Stimulated activated CD8-positive, alpha-beta memory T cell treated with anti-CD3 and anti-CD28 coated beads, Interleukin-7, amount 100 ng/mL, for 48 hours (primary cell): ENCODE results near the gene NRARP.

Experiments used
- DNase-seq, 2 donors: peaks; one replicate each; pipeline ENCODE4 v3.0.0-alpha.2; 2020; ENCODE audit warnings: low read depth in 1 of 2; ENCODE audit errors: extremely low read depth in 1 of 2

The NRARP gene

DNA sequence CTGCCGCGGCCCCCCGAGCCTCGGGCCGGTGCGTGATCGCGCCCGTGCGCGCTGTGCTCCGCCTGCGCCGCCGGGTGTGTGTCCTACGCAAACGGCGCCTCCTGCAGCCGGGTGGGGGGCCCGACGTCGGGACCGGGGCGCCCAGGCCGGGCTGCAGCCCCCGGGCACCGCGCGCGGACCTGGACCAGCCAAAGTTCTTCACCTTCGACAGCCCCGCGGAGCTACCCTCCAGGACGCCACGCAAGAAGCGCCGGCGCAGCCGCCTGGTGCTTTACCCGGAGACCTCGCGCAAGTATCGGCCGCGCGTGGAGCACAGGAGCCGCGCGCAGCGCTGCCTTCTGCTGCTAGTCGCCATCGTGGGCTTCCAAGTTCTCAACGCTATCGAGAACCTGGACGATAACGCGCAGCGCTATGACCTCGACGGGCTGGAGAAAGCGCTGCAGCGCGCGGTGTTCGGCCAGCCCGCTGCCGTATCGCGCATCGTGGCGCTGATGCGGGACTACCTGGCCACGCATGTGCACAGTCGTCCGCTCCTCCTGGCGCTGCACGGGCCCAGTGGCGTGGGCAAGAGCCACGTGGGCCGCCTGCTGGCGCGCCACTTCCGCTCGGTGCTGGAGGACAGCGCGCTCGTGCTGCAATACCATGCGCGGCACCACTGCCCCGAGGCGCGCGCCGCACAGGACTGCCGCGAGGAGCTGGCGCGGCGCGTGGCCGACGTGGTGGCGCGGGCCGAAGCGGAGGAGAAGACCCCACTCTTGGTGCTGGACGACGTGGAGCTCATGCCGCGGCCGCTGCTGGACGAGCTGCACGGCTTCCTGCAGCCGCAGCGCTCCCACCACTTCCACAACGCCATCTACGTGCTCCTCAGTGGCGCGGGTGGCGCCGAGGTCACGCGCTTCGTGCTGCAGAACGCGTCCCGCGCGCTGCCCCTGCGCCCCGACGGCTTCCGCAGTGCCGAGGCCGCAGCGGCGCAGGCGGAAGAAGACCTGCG, 23.1 kb downstream of the NRARP start:
- DNase-seq = no peak

DNA sequence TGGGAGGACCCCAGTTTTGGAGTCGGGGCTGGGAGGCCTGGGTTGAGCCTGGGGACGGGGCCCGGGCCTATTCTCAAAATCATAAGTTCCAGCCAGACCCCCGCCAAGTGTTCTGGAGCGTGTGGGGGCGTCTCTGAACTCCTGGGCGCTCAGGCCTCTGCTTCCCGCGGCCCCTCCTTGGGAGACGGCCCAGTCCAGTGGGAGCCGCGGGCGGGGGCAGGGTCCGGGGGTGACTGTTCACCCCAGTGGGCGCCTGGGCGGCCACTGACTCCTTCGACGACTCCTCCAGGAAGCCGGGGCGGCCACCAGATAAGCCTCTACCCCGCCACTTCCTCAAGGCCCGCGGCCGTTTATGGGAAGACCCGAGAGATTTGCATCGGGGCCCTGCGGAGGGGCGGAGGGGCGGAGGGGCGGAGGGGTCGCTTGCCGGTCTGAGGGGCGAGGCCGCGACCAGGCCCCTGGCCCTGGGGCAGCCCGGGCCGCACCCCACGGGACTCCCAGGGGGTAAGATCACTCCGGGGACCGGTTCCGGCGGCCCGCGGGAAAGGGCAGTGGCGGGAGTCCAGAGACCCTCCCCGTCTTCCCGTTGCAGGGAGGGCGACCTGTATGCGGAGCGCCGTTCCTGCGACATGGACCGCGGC, 23.9 kb downstream of the NRARP start:
- DNase-seq = no peak

DNA sequence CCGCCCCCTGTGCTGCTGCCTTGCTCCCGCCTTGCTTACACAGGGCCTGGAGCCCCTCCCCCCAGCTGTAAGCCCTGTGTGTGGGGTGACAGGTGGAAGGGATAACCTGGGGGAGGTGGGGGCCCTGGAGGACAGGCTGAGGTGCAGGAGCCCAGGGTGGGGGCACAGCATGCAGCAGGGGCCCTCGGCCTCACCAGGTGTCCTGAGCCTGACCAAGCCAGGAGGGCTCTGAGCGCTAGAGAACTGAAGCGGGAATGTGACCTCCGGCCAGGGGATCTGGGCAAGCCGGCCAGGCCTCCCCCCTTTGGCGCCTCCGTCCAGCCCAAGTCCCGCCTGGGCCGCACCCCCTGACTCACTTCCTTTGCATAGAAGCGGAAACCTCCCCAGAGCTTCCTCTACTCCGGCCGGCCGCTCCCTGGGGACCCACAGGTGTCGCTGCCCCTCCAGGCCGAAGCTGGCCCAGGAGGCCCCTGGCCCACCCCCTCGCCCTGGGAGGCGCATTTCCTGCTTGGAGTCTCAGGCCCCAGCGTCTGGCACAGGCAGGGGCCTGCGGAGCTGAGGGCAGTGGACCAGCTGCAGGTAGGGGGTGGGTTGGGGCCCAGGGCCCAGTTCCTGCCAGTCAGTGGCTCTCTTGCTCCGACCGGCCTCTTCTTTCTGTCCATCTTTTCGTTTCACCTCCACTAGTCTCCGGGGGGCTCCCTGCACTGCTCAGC, 24.6 kb downstream of the NRARP start, which contains the start of gene TOR4A:
TOR4A (plus strand) TSS at position 398 of the 713 bp plus-strand sequence. CDS start 964 bp downstream, outside the sequence.
- DNase-seq = no peak

DNA sequence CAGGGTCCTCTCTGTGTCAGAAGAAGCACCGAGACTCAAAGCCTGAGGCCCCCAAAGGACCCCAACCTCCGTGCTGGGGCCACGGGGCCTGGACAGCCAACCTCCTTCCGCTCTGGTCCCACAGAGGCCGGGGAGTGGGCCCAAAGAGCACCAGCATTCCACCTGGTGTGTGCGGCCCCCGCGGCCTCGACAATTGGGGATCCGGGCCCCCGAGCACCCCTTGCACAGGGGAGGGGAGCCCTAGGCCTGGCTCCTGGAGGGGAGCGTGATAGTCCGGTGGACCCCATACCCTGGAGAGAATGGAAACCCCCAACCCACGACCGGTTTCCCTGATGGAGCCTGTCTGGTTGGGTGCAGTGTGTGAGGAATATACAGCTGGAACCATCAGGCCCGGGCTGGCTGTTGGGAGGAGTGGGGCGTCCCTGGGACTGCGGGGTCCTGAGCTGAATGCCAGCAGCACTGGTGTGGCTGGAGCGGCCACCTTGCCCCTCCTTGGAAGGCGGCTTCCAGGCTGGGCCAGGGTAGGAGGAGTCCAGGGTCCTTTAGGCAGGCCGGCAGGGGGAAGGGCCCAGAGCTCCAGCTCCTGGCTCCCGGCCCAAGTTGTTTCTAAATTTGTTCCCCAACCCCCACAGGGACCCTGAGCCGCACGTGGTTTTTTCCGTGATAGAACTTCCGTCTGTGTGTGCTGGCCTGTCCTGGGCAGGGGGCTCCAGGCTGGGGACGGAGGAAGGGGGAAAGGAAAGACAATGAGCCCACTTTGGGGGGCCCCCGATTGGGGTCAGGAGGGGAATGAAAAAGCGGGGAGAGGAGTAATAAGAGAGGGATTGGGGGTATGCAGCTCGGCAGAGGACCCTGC, 25.4 kb downstream of the NRARP start:
- DNase-seq = no peak

- DNase-seq = no peak
Observed at GRCh38 chr9:137275588-137276472, 26.2 kb downstream of the NRARP start.

GRCh38 chr9:137275203-137275587, 26.9 kb downstream of the NRARP start:
- no peak for DNase-seq

- no peak for DNase-seq
Observed at GRCh38 chr9:137273611-137274320, 28.3 kb downstream of the NRARP start.

DNA sequence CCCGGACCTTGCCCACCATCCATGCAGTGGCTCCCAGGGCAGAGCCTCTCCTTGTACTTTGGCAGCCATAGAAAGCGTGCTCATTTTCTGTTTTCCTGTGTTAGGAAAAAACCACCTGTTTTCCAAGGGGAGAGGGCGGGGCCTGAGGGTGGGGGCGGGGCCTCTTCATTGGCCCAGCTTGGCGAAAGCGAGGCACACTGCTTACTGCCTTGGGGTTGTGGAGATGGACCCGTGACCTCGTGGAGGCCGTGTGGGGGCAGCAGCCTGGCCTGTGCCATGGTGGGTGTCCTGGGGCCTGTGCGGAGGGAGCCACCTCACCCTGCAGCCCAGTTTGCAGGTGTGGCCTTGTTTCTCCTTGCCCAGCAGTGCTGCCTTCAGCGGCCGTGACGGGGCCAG, 29.0 kb downstream of the NRARP start:
- DNase-seq = no peak

GRCh38 chr9:137272241-137273094, 29.6 kb downstream of the NRARP start:
- DNase-seq = no peak

DNA sequence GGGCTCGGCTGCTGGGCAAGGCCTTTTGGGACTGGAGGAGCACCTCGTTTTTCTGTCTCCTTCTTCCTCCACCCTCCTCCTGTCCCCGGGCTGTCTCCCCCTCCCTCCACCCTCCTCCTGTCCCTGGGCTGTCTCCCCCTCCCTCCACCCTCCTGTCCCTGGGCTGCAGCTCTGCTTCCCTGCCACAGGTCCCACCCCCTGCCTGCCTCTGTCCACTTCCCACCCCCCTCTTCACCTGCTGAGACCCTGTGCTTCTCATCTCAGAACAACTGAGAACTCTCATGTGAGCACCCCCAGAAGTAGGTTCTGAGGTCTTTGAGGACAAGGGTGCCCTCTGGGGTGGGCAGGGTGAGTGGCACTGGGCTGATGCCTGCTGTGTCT, 30.4 kb downstream of the NRARP start:
- DNase-seq = no peak

- no peak for DNase-seq
Observed at GRCh38 chr9:137270929-137271695, 31.0 kb downstream of the NRARP start.

DNA sequence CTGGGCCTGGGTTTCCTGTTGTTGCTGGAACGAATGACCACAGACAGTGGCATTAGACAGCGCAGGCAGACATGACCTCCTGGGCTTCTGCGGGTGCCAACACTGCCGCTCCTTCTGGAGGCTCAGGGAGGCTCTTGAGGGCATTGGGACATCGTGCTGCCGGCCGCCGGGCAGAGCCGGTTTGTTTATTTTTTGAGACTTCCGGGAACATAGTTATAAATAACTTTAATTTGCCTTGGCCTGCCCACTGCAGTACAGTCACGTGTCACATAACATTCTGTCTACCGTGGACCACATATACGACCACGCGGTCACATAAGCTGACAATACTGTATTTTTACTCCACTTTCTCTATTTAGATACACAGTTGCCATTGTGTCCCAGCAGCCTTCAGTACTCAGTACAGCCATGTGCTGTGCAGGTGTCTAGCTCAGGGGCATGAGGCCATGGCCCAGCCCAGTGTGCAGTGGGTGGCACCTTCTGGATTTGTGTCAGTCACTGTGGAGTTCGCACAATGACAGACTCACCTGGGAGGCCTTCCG, 32.8 kb downstream of the NRARP start:
- no peak for DNase-seq

- DNase-seq = no peak
Observed at GRCh38 chr9:137268538-137269201, 33.4 kb downstream of the NRARP start.

DNA sequence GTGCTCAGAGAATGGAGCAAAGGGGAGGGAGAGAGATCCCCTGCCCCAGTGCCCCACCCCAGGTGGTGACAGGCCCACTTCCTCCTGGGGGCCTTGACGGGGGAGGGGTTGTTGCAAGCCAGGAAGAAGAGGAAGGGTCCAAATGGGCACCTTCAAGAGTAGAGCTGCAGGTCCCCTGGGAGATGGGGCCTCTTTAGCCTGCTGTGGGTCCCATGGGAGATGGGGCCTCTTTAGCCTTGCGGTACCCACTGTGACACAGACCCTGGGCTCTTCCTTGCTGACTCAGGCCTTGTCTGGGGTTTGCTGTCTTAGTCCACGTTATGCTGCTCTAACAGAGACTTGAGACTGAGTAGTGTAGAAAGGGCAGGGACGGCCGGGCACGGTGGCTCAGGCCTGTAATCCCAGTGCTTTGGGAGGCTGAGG, 34.1 kb downstream of the NRARP start:
- DNase-seq = no peak

DNA sequence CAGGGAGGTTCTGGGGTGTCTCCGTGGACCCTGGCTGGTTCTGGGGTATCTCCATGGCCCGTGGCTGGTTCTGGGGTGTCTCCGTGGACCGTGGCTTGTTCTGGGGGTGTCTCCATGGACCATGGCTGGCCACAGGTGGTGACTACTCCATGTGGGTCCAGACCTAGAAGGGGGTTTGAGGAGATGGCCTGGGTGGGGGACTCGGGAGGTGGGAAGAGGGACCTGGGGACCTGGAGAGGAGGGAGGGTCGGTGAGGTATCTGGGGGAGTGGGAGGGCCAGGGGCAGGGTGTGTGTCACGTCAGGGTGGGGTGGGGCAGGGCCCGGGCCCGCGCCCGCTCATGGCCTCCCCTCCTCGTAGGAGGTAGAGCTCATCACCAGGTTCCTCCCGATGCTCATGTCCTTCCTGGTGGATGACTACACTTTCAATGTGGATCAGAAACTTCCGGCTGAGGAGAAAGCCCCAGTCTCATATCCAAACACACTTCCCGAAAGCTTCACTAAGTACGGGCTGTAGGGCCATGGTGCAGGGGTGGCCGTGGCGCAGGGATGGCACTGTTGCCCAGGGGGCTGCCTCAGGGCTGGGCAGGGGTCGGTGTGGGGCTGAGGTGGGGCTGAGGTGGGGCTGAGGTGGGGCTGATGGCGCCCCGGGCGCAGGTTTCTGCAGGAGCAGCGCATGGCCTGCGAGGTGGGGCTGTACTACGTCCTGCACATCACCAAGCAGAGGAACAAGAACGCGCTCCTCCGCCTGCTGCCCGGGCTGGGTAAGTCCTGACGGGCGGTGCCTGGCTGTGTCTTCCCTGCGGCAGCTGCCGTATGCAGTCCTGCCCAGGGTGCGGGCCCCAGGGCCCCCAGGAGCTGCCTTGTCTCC, 35.3 kb downstream of the NRARP start:
- no peak for DNase-seq

GRCh38 chr9:137266162-137266527, 35.9 kb downstream of the NRARP start:
- DNase-seq = no peak
